Astrocyte of the hippocampus (primary cell): ENCODE measurements around the gene GFI1.
"Not testable (repeated sequence)": the region's sequence is repeated elsewhere in the genome, so short reads cannot be mapped to it uniquely, and the experiment has no call there.

Experiments
- DNase-seq: peaks from one replicate; pipeline ENCODE4 v3.0.0; 2011; ENCODE audit warnings: low read depth, low spot score

The GFI1 gene

DNA sequence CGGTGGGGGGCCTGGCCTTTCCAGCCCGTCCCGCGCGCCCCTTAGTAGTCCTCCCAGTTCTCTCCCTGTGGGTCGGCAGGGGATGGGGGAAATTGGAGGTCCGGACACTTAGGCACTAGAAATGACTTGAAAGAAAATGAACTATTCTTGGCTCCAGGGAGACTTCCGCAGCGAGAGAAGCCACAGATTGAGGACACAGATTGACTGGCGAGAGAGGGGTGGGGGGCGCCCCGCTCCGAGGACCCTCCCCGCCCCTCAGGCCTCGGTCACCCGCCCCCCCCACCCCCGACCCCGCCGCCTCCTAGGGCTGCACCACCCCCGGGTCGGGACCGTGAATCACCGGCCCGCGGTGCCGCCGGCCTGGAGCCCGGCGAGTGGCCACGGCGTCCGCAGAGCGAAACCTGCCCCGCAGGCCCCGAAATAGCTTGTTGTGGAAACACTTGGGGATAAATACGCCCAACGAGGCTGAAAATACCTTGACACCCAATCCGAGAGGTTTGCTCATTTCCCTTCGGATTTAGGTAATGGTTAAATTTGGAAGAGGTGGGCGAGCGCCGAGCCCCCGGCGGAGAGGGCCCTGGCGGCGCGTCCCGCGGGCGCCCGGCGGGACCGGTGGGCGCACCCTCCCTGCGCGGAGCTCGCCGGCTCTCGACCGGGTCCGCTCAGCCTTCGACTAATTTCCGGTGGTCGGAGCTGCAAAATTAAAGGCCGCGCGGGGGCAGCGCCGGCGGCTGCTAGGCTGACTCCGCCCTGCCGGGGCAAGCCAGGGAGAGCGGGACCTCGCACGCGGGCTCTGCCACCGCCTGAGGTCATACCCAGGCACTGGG, at the start of gene GFI1:
Gene GFI1 (minus strand): TSS at position 675 of the 827 bp plus-strand sequence. CDS start 3,438 bp downstream, outside the sequence.
- peak; percentile 49 for DNase-seq

DNA sequence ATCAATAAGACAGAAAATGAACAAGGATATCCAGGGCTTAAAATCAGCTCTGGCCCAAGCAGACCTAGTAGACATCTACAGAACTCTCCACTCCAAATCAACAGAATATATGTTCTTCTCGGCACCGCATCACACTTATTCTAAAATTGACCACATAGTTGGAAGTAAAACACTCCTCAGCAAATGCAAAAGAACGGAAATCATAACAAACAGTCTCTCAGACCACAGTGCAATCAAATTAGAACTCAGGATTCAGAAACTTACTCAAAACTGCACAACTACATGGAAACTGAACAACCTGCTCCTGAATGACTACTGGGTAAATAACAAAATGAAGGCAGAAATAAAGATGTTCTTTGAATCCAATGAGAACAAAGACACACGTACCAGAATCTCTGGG, 45.6 kb upstream of the GFI1 start:
- not testable (repeated sequence) for DNase-seq

DNA sequence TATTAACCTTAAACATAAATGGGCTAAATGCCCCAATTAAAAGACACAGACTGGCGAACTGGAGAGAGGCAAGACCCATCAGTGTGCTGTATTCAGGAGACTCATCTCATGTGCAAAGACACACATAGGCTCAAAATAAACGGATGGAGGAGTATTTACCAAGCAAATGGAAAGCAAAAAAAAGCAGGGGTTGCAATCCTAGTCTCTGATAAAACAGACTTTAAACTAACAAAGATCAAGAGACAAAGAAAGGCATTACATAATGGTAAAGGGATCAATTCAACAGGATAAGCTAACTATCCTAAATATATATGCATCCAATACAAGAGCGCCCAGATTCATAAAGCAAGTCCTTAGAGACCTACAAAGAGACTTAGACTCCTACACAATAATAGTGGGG, 45.2 kb upstream of the GFI1 start:
- DNase-seq: not testable (repeated sequence)

DNA sequence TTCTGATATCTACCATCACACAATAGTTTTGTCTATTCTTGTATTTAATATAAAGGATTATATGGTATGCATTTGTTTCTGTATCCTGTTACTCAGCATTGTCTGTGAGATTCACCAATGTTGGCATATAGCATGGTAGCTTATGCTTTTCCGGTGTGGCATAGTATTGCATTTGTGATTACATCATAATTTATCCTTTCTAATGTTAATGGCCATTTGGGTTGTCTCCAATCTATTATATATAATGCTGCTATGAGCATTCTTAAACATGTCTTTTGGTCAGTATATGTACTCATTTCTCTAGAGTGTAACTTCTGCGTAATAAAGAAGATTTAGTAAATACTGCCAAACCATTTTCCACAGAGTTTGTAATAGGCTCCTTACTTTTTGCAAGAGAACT, 40.9 kb upstream of the GFI1 start:
- DNase-seq: no peak

DNA sequence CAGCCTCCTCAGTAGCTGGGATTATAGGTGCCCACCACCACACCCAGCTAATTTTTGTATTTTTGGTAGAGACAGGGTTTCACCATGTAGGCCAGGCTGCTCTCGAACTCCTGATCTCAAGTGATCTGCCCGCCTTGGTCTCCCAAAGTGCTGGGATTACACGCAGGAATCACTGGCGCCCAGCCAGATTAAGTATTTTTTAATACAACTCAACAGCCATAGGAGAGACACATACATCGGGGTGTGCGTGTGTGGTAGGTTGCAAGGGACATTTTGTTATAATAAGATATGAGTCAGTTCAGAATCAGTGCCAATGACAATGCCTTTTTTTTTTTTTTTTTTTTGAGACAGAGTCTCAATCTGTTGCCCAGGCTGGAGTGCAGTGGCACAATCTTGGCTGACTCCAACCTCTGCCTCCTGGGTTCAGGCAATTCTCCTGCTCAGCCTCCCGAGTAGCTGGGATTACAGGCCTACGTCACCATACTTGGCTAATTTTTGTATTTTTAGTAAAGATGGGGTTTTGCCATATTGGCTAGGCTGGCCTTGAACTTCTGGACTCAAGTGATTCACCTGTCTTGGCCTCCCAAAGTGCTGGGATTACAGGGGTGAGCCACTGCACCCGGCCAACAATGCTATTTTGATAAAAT, 38.3 kb upstream of the GFI1 start:
- not testable (repeated sequence) for DNase-seq

DNA sequence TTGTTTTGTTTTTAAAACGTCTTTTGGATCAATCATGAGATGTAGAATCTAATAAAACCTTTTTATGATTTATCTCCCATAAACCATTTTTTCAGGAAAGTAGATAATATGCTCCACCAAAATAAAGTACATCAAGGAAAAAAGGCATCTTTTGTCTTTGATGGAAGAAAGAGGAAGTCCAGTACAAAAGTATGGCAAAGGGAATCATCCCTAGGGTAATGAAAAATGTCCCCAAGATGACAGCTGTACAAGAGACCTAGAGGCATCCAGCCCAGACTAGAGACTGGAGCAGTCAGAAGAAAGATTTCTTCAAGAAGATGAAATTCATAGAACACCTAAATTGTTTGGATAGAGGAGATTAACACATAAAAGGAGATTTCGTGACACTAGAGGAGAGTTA, 32.3 kb upstream of the GFI1 start:
- DNase-seq: no peak

DNA sequence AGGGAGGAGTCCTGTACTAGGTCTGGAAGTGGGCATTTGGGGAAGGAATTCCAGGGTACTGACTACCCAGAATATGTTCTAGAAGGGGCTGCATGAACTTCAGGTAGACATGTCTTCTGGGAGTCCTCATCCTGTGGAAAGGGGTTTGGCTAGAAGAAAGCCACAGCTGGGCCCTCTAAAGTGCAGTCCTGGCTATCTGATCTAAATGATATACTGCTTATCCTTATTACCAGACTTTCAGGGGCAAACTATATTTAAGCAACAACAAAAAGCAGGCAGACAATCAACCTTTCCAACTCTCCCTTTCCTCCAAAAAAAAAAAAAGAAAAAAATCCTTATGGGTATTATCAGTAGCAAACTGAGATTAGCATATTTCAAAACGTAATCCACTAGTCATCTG, 29.8 kb upstream of the GFI1 start:
- DNase-seq: no peak

DNA sequence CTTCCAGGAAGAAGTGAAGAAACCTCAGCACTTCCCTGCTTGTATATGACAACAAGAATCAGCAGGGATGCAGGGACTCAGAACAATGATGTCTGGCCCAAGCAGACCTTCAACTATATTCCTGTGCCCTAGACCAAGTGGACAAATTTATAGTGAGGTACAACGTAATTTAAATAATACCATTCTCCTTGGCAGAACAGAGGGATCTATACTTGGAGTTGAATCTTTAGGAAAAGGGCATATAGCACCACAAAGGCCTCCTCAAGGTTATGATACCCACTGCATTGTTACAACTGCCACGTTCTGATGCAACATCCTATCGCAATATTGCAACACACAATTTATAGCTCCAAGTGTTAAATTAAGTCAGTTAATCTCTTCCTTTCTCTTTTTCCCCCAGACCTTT, 29.1 kb upstream of the GFI1 start:
- no peak for DNase-seq

DNA sequence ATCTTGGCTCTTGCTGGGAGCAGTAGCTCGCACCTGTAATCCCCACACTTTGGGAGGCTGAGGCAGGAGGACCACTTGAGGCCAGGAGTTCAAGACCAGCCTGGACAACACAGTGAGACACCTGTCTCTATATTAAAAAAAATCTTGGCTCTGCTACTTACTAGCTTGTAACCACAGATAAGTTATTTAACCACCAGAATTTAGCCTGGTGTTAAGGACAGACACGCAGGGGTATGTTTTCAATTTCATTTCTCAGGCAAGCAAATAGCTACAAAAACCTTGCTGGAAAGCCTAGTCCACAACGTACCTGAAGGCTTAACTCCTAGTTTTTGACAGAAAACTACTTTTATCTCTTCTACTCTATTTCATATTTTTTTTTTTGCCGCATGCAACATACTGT, 24.8 kb upstream of the GFI1 start:
- DNase-seq: no peak

DNA sequence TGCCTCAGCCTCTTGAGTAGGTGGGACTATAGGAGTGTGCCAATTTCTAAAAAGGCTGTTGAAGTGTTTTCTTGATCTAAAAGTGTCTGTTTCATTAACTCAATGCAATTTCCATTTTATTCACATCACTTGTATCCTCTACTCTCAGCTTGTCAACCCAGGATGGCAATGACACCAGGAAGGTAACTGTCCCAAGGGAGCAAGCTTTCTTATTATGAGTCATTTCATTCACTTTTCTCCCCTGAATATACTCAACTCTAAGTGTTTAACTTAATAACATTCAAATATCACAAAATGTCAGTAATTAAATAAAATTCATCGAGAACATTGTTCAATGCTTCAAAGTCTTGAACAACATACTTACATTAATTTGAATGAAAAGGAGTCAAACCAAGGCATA, 22.9 kb upstream of the GFI1 start:
- DNase-seq: no peak

DNA sequence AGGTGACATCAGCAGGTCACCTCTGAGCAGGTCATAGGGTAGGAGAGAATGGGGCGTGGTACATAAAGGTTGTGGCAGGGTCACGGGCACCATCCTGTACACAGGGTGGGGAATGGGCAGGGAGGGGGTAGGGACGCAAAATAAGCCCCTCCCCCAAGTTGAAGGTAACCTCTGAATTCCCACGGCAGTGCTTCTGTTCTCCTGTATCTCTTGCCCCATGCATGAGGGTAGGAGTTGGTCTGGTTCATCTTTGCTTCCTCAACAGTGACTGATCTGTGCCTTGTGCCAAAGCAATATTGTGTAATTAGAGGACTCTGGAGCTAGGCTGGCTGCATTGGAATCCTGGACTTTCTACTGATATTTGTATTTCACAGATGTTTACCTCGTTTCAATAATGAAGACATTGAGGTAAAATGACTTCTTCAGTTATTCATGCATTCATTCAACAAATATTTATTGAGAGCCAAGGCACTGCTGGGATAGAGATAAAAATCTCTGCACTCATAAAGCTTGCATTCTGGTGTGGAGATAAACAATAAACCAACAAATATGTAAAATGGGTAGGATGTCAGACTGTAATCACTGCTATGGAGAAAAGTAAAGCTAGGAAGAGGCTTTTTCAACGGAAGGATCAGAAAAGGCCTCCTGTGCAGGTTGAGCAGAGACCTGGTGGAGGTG, 18.4 kb upstream of the GFI1 start:
- no peak for DNase-seq

DNA sequence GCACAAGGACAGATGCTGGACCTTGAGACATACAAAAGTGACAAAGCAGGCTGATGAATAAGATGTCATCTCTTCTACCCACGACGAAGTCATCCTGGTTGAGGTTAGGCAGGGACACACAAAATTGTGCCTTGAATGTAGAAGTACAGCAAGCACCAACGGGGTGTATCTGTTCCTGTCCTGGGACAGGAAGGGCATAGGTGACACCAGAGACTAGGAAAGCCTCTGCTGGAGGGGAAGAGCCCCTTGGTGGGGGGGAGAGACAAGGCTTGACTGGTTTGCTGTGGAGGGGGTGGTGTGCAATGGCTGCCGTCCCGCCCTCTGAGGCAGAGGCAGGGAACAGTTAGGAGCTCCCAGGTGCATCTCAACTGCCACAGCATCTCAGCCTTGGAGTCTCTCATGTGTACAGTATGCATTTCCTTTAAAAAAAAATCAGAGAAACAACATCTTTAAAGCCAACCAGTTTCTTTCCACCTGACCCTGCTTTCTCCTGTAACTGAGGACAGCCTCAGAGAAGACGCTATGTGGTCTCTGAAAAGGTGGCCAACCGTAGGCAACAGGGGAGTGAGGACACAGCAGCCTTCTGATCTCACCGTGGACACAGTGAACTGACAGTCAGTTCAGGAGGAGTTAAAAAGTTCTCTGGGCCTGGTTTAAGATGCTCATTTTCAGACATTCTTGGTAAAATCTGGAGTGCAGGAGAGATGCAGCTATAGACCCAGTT, 17.7 kb upstream of the GFI1 start:
- DNase-seq: no peak

DNA sequence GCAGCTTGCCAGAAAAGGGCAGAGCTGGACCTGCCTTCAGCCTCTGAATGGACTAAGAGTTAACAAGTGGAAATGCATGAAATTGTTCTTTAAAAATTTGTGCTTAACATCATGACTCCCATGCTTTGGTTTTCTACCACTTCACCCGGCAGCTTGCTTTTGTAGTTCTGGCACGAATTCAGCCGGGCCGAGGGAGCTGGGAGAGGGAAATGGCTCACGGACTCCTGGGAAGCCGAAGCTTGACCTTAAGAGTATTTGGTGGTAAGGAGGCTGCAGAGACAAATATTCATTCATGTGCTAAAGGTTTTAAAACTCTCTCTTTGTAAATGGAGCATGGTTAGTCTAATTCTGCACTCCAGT, 17.2 kb upstream of the GFI1 start:
- peak; percentile 15 for DNase-seq

DNA sequence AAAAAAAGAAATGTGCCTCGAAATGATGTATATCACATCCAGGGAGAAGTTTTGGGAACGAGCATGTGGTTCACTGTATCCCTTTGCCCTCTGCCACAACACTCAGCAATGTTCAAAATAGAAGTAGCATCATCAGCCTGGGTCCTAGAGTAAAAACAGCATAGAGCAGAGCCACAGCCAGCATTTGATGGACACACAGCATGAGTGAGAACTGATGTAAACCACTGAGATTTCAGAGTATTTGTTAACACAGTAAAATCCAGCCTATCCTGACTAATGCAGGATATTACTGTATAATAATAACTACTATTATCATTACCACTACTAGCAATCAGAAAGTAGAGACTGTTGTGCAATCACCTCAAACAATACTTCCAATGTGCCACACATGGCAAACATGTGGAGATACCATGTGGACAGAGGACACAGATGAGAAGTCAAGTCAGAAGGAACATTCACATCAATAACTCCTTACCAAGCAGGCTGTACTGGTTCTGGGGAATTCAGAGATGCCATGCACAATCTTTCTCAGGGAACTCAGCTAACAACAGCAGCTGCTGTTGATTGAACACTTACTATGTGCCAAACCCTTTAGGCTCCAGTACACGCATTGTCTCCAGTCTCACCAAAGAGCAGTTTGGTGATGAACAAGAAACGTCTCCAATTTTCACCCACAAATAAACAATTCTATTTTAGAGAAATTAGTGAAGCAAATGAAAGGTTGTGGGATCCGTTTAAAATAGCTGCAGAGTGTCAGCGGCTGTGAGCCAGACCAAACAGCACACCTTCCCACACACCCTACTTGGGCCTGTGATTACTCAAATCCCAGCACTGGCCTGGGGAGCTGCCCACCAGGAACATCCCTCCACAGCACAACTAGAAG, 16.6 kb upstream of the GFI1 start:
- DNase-seq: no peak

DNA sequence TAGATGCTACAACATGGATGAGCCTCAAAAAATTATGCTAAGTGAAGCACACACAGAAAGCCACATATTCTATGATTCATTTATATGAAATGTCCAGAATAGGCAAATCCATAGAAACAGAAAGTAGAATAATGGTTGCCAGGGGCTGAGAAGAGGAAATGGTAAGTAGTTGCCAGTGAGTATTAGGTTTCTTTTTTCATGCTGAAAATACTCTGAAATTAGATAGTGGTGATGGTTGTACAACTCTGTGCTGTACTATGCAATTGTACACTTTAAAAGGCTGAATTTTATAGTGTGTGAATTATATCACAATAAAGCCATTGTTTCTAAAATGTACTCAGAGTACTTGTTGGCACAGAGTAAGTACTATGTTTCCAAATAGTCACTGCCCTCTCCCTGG, 15.5 kb upstream of the GFI1 start:
- DNase-seq: peak; percentile 34

DNA sequence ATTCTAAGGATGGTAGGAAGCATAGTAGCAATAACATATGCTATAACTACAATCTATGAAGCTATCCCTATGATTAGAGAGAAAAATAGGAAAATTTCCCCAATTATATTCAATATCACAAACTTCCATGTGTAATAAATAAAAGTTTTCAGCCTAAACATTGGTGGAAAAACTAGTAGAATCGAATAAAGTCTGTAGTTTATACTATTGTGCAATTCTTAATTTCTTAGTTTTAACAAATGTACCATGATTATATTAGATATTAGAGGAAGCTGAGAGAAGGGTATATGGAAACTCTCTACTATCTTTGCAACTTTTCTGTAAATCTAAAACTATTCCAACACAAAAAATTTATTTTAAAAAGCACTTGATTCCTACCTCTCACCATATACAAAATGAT, 13.8 kb upstream of the GFI1 start:
- DNase-seq: no peak

DNA sequence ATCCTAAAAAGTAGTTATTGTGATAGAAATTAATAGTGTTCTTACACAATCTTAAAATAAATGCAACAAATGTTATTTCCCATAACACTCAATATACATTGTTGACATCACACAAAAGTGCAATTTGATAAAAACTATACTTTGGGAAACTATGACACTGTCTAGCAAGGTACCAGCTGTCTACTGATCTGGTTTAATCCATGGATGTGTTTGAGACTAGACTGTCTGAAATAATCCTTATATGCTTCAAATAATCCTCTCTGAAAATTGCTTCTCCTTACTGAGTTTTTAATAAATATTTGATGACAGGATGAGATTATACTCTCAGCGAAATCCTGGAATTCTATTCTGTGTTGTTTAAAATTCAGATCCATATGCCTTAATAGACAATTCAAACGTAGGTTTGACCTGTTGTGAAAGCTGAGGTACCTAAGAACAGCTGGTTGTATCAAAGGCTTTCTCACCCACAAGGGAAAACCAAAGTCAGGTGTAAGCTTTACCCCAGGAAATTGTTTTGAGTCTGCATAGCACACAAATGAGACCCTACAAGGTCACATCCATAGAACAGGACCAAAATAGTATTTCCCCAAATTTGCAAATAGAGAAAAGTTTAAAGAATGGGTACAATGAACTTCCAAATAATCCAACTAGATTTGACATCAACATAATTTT, 8.8 kb upstream of the GFI1 start:
- no peak for DNase-seq

DNA sequence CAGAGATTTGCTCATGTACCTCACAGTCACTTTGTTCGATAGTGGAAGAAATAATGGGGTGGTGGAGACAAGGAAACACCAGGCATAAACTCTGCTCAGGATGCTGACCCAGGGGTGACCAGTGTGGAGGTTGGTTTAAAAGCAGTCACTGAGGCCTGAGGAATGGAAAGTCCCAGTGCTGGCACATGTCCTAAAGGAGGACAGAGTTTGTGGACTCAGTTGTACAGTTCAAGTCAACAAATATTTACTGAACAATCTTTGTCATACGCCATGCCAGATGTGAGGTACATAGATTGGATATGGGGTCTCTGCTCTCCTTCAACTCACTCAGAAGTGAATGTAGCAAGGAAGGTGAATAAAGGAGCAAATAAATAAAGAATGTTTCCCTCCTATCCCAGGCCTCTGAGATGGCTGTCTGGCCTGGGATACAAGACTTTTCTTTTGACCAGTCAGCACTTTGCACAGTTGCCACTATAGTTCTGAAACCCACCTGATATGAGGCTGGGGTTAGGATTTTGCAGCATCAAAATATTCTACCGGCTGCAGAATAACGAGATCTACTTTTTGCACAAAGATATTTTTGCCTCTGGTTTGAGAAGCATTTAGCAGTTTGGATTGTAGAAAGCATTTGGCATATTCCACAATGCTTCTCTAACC, 7.9 kb upstream of the GFI1 start:
- DNase-seq: no peak

DNA sequence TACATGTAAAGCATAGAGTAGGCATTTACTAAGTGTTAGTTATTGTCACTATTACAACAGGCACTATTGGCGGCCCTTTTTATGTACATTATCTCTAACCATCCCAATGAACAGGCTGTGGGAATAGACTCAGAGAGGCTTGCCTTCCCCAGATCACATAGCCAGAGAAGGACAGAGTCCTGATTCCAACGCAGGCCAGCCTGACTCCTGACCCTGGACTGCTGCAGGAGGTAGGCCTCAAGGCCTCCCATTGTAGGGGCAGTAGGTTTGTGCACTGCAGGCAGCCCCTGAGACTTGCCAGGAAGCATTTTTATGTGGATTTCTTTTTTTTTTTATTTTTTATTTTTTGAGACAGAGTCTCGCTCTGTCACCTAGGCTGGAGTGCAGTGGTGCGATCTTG, 6.4 kb upstream of the GFI1 start:
- no peak for DNase-seq

DNA sequence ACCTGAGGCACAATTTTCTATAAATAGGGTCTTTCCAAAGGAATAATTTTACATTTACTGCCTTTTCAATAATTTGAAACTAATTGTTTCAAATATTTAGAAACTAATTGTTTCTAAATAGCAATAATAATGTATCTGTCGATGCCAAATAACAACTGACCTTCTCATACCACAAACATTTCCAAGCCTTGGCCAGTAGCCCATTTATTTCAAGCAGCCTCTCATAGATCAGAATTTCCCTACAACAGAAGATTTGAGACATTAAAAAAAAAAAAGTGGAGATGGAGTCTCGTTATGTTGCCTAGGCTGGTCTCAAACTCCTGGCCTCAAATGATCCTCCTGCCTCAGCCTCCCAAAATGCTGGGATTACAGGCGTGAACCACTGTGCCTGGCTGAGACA, 2.1 kb upstream of the GFI1 start:
- no peak for DNase-seq
